GM12875 (cell line): ENCODE measurements around the gene ITGB1.

ENCODE experiments used
- H3K4me3 ChIP-seq: one replicate; pipeline ENCODE4 v1.5.1; 2011; ENCODE audit warnings: low read depth, low read length, control low read depth
- TF ChIP-seq, protein P1 (sequence below): IDR thresholded peaks from 2 replicates; pipeline ENCODE4 v1.5.1; 2011; ENCODE audit warnings: low read depth, mild to moderate bottlenecking, control low read depth, inconsistent platforms, low read length, moderate library complexity, borderline replicate concordance; ENCODE audit not compliant: insufficient read depth

The ITGB1 gene

DNA sequence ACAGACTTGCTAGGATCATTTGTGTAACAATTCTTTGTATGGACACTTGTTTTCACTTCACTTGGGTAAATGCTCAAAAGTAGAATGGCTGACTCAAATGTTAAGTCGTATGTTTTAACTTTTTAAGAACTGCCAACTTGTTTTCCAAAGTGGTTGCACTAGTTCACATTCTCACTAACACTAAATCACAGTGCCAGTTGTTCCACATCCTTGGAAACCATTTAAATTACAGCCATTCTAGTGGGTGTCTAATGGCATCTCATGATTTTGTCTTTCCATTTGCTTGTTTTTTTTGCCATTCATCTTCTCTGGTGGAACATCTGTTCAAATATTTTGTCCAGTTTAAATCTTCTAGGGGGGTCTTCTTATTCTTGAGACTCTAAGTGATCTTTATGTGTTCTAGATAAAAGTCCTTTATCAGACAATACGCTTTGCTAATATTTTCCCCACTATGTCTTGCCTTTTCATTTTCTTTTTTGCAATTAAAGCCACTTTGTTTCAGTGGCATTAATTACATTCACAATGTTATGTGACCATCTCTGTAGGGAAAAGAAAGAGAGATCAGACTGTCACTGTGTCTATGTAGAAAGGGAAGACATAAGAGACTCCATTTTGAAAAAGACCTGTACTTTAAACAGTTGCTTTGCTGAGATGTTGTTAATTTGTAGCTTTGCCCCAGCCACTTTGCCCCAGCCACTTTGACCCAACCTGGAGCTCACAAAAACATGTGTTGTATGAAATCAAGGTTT, 63.9 kb downstream of the ITGB1 start:
- no peak overlapping the region for H3K4me3 ChIP-seq
- TF ChIP-seq, protein P1, sequence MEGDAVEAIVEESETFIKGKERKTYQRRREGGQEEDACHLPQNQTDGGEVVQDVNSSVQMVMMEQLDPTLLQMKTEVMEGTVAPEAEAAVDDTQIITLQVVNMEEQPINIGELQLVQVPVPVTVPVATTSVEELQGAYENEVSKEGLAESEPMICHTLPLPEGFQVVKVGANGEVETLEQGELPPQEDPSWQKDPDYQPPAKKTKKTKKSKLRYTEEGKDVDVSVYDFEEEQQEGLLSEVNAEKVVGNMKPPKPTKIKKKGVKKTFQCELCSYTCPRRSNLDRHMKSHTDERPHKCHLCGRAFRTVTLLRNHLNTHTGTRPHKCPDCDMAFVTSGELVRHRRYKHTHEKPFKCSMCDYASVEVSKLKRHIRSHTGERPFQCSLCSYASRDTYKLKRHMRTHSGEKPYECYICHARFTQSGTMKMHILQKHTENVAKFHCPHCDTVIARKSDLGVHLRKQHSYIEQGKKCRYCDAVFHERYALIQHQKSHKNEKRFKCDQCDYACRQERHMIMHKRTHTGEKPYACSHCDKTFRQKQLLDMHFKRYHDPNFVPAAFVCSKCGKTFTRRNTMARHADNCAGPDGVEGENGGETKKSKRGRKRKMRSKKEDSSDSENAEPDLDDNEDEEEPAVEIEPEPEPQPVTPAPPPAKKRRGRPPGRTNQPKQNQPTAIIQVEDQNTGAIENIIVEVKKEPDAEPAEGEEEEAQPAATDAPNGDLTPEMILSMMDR = no peak

DNA sequence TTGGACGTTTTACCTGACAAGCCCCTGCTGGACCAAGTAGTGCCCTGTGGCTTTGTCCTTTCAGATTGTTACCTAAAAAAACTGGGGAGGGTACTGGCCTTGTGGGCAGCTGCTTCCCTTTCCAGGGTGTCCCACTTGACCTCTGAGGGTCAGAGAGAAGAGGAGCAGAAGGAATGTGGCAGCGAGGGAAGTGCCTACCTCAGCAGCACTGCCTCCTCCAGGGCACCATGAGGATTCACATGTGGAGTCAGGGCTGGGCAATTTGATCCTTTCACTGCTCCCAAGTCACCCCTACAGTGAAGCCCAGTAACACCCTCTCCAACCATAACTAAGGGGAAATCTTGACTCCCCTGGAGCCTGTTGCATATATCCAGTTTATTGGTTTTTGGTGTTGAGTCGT, 64.6 kb downstream of the ITGB1 start:
- TF ChIP-seq, protein P1 = no peak
- no peak overlapping the region for H3K4me3 ChIP-seq

DNA sequence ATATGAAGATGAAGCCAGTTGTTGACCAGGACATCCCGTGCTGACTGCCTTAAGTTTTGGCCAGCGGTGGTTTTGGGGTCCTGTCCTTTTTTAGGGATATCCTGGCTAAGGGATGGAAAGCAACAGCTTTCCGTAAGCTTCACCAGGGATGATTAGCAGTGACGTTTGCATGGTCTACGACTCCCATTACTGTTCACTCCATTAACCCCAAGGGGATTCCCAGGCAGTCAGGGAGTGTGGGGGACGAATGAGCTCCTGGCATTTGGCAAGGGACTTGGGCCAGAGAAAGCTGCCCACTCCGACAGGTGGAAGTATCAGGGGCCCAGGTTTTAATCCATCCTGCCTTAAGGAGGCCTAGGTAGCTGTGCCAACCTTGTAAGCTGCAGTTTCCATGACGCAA, 66.8 kb downstream of the ITGB1 start:
- H3K4me3 ChIP-seq = no peak overlapping the region
- TF ChIP-seq, protein P1 = no peak

DNA sequence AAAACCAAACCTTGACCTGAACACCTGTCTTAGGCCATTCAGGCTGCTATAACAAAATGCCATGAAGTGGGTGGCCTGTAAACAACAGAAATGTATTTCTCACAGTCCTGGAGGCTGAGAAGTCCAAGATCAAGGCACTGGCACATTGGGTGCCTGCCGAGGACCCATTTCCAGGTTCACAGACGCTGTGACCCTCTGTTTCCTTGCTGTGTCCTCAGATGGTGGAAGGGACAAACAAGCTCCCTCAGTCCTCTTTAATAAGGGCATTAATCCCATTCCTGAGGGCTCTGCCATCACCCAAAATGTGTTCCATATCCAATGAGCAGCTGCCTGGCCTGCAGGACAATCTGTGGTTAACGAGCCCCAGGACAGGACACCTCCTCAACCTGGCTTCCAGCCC, 67.6 kb downstream of the ITGB1 start:
- TF ChIP-seq, protein P1 = no peak
- no peak overlapping the region for H3K4me3 ChIP-seq

DNA sequence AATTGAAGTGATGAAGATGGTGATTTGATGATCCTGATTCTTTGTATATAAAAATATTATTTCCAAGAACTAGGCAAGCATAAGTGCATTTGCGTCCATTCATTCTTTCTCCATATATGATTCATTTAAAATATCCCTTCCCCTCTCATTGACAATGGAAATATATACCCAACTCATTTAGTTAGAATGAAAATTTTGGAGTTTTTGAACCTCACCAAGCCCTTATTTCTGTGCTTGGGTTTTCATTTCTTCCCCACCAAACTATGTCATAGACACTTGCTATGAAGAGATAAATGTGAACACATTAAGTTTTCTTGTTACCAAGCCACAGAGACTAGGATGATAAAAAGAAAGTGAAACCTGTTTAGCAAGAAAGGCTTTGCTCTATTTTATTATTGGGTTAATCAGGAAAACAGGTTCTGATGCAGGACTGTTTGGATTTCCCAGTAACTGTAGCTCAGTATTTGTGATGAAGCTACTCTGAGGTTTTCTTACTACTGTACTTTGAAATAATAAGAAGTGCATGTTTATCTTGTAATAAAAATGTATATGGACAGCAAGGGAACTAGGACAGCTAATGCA, 68.3 kb downstream of the ITGB1 start:
- TF ChIP-seq, protein P1 = no peak
- H3K4me3 ChIP-seq = no peak overlapping the region

DNA sequence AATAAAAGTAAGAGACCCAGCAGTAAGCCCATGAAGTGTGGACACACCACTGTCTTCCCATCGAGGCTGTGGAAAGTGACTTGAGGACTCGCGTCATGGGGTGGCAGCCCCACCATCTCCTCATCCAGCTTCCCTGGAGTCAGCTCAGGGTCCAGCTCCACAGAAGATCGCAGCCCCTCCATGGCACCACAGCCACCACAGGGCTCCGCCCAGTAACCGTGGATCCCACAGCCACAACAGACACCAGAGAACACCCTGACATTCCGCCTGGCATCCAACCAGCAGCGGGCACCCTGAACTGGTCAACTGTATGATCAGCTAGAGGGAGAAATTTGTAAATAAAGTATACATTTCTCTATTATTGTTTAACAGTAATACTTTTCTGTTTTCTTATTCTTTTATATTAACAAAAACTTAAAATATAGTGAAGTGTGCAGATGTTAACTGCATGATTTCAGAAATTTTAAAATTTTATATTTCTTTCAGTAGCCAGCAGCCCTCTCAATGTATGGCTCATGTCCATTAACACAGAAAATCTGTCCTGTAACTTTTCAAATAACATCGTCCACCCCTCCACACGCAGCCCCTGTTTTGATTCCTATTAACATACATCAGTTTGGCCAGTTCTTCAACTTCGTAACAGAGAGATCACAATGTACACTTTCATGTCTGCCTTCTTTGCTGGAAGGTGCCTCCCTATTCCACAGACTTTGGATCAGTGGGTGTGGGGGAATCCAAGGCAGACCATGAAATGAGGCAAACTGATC, 69.7 kb downstream of the ITGB1 start:
- TF ChIP-seq, protein P1 = no peak
- H3K4me3 ChIP-seq = no peak overlapping the region
